OCI-LY1 (cell line): ENCODE measurements around the gene CCL1.

Source experiments
- H2AFZ ChIP-seq: fragments of 200-600 bp; sonication (generic), shearing (Covaris generic); 2 replicates; pipeline ENCODE4 v1.6.0; 2014; ENCODE audit warnings: antibody characterized with exemption, mild to moderate bottlenecking, low read length
- H3F3A ChIP-seq: fragments of 200-600 bp; sonication (generic), shearing (Covaris generic); 2 replicates; pipeline ENCODE4 v1.6.0; 2014; ENCODE audit warnings: mild to moderate bottlenecking, antibody characterized with exemption, low read length, moderate library complexity; ENCODE audit not compliant: insufficient read depth
- H3K27ac ChIP-seq: fragments of 200-600 bp; sonication (generic); 2 replicates; pipeline ENCODE4 v1.5.1; 2014; ENCODE audit warnings: low read length, mixed run types, mild to moderate bottlenecking, low read depth; ENCODE audit not compliant: poor library complexity, severe bottlenecking
- H3K27me3 ChIP-seq: fragments of 200-600 bp; sonication (generic); 2 replicates; pipeline ENCODE4 v1.6.0; 2014; ENCODE audit warnings: antibody characterized with exemption, mild to moderate bottlenecking, low read length, moderate library complexity; ENCODE audit not compliant: insufficient read depth
- H3K36me3 ChIP-seq: fragments of 200-600 bp; sonication (generic); 2 replicates; pipeline ENCODE4 v1.6.1; 2014; ENCODE audit warnings: mild to moderate bottlenecking, antibody characterized with exemption, low read length, moderate library complexity, mixed read lengths; ENCODE audit not compliant: insufficient read depth
- H3K4me1 ChIP-seq: fragments of 200-600 bp; sonication (generic); 2 replicates; pipeline ENCODE4 v1.5.1; 2014; ENCODE audit warnings: mild to moderate bottlenecking, low read length, moderate library complexity; ENCODE audit not compliant: insufficient read depth, severe bottlenecking
- H3K4me2 ChIP-seq: fragments of 200-600 bp; sonication (generic), shearing (Covaris generic); 2 replicates; pipeline ENCODE4 v1.6.1; 2014; ENCODE audit warnings: low read length
- H3K4me3 ChIP-seq: fragments of 200-600 bp; sonication (generic); 2 replicates; pipeline ENCODE4 v1.5.1; 2014; ENCODE audit warnings: low read length, low read depth, mild to moderate bottlenecking, mixed read lengths; ENCODE audit not compliant: poor library complexity, severe bottlenecking
- H3K79me2 ChIP-seq: fragments of 200-600 bp; shearing (Covaris generic); 2 replicates; pipeline ENCODE4 v1.6.1; 2016; ENCODE audit warnings: mixed run types, low read length, mixed read lengths; ENCODE audit not compliant: insufficient read depth
- H3K9ac ChIP-seq: fragments of 200-600 bp; sonication (generic), shearing (Covaris generic); 2 replicates; pipeline ENCODE4 v1.6.1; 2014; ENCODE audit warnings: mild to moderate bottlenecking, low read length, mixed read lengths
- H3K9me2 ChIP-seq: fragments of 200-600 bp; sonication (generic), shearing (Covaris generic); 2 replicates; pipeline ENCODE4 v1.6.1; 2014; ENCODE audit warnings: low read depth, mild to moderate bottlenecking, low read length, mixed read lengths
- H3K9me3 ChIP-seq: fragments of 200-600 bp; shearing (Covaris generic); 2 replicates; pipeline ENCODE4 v1.6.1; 2014; ENCODE audit warnings: low read length, mixed read lengths
- H4K20me1 ChIP-seq: fragments of 200-600 bp; sonication (generic), shearing (Covaris generic); 2 replicates; pipeline ENCODE4 v1.6.0; 2016; ENCODE audit warnings: mild to moderate bottlenecking, low read length; ENCODE audit not compliant: insufficient read depth
- EZH2 ChIP-seq: fragments of 200-600 bp; sonication (generic), shearing (Covaris generic); IDR thresholded peaks from 2 replicates; pipeline ENCODE4 v1.8.0; 2017; ENCODE audit warnings: borderline replicate concordance, mixed run types, mild to moderate bottlenecking, antibody characterized with exemption, low read length, moderate library complexity, mixed read lengths
- TF ChIP-seq, protein P1 (sequence below): fragments of 200-600 bp; sonication (generic), shearing (Covaris generic); IDR thresholded peaks from 2 replicates; pipeline ENCODE4 v1.5.1; 2017; ENCODE audit warnings: mild to moderate bottlenecking, antibody characterized with exemption, low read length, moderate library complexity, mixed read lengths

The CCL1 gene

DNA sequence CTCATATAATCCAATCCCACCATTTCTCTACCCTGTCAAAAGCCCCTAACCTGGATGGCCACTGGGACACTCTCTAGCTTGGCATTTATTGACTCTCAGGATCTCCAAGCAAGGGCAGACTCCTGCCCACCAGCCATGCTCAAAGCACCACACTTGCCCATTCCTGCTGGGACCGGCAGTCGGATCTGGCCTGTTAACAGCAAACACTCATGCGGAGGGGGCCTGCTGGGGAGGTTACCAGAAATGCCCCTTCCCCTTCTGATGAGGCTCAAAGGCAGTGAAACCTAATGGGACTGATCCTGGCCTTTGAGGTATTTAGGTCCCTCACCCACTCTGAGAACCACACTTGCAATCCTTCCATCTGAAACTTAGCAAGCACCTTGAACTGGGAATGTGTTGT is 6.5 kb upstream of the CCL1 start:
- H3F3A ChIP-seq, result no peaks in the 10 kb centered on the region
- H3K4me3 ChIP-seq, result no peak overlapping the region
- H3K9ac ChIP-seq, result no peak overlapping the region
- no peak overlapping the region for H3K27ac ChIP-seq
- no peak overlapping the region for H2AFZ ChIP-seq
- TF ChIP-seq, protein P1, sequence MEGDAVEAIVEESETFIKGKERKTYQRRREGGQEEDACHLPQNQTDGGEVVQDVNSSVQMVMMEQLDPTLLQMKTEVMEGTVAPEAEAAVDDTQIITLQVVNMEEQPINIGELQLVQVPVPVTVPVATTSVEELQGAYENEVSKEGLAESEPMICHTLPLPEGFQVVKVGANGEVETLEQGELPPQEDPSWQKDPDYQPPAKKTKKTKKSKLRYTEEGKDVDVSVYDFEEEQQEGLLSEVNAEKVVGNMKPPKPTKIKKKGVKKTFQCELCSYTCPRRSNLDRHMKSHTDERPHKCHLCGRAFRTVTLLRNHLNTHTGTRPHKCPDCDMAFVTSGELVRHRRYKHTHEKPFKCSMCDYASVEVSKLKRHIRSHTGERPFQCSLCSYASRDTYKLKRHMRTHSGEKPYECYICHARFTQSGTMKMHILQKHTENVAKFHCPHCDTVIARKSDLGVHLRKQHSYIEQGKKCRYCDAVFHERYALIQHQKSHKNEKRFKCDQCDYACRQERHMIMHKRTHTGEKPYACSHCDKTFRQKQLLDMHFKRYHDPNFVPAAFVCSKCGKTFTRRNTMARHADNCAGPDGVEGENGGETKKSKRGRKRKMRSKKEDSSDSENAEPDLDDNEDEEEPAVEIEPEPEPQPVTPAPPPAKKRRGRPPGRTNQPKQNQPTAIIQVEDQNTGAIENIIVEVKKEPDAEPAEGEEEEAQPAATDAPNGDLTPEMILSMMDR, result no peak
- TF ChIP-seq EZH2, result no peak
- no peaks in the 10 kb centered on the region for H3K9me2 ChIP-seq
- no peaks in the 10 kb centered on the region for H3K36me3 ChIP-seq
- H4K20me1 ChIP-seq, result no peaks in the 10 kb centered on the region
- H3K79me2 ChIP-seq, result no peaks in the 10 kb centered on the region
- H3K27me3 ChIP-seq, result no peaks in the 10 kb centered on the region
- H3K9me3 ChIP-seq, result no peaks in the 10 kb centered on the region
- no peak overlapping the region for H3K4me2 ChIP-seq
- no peaks in the 10 kb centered on the region for H3K4me1 ChIP-seq

DNA sequence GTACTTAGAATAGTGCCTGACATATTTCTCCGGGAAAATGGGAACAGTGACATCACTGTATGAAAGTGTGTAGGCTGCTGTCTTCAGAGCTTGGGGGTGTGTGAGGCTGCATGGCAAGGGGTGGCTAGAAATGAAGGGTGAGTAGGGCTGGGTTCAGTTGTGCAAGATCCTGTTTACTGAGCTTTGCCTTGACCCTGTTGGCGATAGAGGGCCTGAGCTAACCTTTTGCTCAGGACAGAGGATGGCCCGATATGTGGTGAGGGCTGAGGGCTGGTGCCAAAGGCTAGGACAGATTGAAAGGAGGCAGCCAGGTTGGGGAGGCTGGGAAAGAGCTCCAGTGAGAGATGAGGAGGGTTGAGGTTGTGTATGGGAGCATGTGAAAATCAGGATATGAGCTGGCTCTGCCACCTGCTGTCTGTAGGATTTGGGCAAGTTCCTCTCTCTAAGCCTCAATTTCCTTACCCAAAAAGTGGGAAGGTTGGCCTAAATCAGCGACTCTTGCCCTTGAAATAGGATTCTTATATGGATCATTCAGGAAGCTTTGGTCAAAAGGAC is 6.0 kb upstream of the CCL1 start:
- Histone ChIP-seq H3K27ac (no peak overlapping the region), H2AFZ (no peak overlapping the region), H3K4me1 (no peaks in the 10 kb centered on the region), H3K4me2 (no peak overlapping the region), H3K9me2 (no peaks in the 10 kb centered on the region), H3K27me3 (no peaks in the 10 kb centered on the region), H3K79me2 (no peaks in the 10 kb centered on the region), H3K9me3 (no peaks in the 10 kb centered on the region), H3F3A (no peaks in the 10 kb centered on the region), H3K36me3 (no peaks in the 10 kb centered on the region), H3K4me3 (no peak overlapping the region), H4K20me1 (no peaks in the 10 kb centered on the region), H3K9ac (no peak overlapping the region)
- TF ChIP-seq, protein P1, result no peak
- TF ChIP-seq EZH2, result no peak

DNA sequence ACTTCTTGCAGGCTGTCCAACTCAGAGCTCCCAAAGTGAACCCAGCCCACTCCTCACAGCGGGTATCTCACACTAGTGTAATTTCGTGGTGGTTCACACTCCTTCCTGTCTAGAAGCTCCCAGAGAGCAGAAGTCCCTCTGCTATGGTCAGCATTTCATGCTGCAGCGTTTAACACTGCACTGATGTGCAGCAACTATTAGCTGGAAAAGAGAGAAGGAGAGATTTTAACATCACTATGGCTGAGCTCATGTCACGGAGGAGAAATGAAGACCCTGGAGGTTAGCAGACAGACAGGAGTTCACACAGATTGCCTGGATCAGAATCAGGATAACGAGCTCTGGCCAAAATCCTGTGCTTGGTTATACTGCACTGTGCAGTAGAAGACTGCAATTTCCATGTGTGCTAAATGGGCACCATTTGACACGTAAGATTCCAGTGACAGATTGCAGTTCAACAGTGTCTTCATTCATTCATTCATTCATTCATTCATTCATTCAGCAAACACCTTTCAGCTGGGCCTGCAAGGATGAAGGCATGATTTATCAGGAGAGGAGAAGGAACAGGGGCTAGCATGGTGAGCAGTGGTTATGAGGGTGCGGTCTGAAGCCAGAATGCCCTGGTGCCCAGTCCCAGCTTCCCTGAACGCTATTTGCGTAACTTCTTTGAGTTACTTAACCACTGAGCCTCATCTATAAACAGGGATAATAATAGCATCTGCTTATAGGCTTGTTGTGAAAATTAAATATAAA is 5.3 kb upstream of the CCL1 start:
- H3F3A ChIP-seq, result no peaks in the 10 kb centered on the region
- no peaks in the 10 kb centered on the region for H3K9me2 ChIP-seq
- H3K9me3 ChIP-seq, result no peaks in the 10 kb centered on the region
- H3K27me3 ChIP-seq, result no peaks in the 10 kb centered on the region
- H3K27ac ChIP-seq, result no peak overlapping the region
- H3K36me3 ChIP-seq, result no peaks in the 10 kb centered on the region
- H3K79me2 ChIP-seq, result no peaks in the 10 kb centered on the region
- H3K4me3 ChIP-seq, result no peak overlapping the region
- no peaks in the 10 kb centered on the region for H4K20me1 ChIP-seq
- no peak overlapping the region for H3K4me2 ChIP-seq
- no peak overlapping the region for H2AFZ ChIP-seq
- H3K9ac ChIP-seq, result no peak overlapping the region
- TF ChIP-seq EZH2, result no peak
- TF ChIP-seq, protein P1, result no peak
- no peaks in the 10 kb centered on the region for H3K4me1 ChIP-seq
